ENCODE measurements around the gene ATP6V0D1. TPM values are rescaled to one million over a fixed set of nuclear protein-coding genes. Genes with fewer than 3 reads are reported as not detected.

Gene ATP6V0D1
- total and polyA plus RNA-seq, 2 of the 4 experiments (the other 2 are of a cell fraction) = 112 to 124 TPM

- TF ChIP-seq CTCF (conservative IDR thresholded peaks at IDR 0.05; ENCODE audit: low read depth, low read length) (no peak), ELK1 (IDR thresholded peaks at IDR 0.05; ENCODE audit: borderline replicate concordance, low read depth, low read length) (no peak), RCOR1 (IDR thresholded peaks at IDR 0.05; ENCODE audit: insufficient replicate concordance, low read length) (no peak)
Measured at GRCh38 chr16:67483150-67483549, 2.2 kb upstream of the ATP6V0D1 start, which contains the start of gene AGRP (continued).
